Measurements from ENCODE around the gene EVX2.

The EVX2 gene

DNA sequence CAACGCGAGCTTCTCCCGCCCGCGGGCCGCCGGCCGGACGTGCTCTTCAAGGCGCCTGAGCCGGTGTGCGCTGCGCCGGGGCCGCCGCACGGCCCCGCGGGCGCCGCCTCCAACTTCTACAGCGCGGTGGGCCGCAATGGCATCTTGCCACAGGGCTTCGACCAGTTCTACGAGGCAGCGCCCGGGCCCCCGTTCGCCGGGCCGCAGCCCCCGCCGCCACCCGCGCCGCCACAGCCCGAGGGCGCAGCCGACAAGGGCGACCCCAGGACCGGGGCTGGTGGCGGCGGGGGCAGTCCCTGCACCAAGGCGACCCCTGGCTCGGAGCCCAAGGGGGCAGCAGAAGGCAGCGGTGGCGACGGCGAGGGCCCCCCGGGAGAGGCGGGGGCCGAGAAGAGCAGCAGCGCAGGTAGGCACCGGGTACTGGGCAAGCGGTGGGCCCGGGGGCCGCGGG is 24.0 kb upstream of the EVX2 start:
- no peak for DNase-seq (ENCODE audit: low spot score)

DNA sequence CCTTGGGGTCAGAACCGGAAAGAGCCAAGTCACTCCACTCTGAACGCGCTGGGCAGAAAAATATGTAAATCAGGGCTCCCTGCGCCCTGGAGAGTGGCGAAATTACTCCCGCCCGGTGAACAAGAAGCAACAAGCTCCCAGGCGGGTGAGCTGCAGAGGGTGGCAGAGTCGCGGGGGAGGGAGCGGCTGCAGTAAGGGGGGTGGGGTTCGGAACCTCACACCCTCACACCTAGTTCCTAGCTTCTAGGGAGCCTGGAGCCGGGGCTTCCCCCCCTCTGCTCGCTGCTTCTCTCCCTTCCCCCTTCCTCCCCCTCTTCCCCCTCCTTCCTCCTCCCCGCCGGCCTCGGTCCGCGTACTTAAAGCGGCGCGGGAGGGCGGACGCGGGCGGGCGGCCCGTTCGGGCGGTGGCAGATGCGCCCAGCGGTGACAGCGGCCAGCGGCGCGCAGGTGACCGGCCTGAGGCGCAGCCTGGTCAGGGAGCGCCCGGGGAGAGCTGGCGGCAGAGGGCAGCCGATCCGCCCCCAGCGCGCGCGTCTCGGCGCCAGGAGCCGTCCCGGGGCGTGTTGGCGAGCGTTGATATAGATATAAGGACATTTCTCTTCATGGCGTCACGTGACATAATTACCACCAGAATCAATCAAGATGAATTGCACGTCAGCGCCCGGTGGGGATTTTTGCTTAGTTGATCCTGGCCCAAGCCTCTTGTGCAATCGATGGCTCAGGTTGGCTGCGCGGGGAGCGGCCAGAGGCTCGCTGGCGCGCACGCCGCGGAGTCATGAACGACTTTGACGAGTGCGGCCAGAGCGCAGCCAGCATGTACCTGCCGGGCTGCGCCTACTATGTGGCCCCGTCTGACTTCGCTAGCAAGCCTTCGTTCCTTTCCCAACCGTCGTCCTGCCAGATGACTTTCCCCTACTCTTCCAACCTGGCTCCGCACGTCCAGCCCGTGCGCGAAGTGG is 23.1 kb upstream of the EVX2 start, which contains the start of gene HOXD11:
HOXD11 (plus strand) TSS at position 700 of the 959 bp plus-strand sequence; CDS start at position 776, 76 bp downstream.
- no peak for DNase-seq (ENCODE audit: low spot score)

GRCh38 chr2:176105730-176106580 is 22.2 kb upstream of the EVX2 start:
- DNase-seq (ENCODE audit: low spot score): no peak

DNA sequence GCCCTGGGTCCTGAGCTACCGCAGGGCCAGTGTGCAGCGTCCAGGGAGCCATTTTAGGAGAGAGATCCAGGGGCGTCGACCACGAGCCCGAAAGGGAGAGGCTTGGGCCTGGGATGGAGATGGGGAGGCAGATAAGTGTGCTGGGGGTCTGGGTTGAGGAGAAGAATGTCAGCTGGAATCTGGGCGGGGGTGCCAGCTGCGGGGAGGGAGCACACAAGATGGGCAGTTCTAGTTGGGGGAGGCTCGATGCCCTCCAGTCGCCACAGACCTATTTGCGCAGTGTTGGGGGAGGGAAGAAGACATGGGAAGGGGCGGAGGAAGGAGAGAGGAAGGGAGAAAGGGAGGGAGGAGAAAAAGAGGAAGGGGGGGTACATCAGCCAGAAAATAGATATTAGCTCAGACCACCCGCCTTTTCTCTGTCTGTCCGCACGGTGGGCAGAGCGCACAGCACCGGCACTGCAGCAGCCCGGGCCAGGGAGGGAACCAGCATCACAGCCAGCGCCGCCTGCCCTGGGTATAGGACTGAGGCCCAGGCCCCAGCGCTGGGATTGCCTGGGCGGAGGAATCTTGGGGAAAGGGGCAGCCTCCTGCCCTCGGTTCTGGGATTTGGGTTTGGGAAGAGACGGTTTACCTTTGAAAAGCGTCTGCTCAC is 21.4 kb upstream of the EVX2 start:
- DNase-seq (ENCODE audit: low spot score): no peak

- DNase-seq (ENCODE audit: low spot score): peak; percentile 54
Observed at GRCh38 chr2:176104316-176105077, 20.7 kb upstream of the EVX2 start.

GRCh38 chr2:176103742-176104315 is 20.1 kb upstream of the EVX2 start:
- no peak for DNase-seq (ENCODE audit: low spot score)

DNA sequence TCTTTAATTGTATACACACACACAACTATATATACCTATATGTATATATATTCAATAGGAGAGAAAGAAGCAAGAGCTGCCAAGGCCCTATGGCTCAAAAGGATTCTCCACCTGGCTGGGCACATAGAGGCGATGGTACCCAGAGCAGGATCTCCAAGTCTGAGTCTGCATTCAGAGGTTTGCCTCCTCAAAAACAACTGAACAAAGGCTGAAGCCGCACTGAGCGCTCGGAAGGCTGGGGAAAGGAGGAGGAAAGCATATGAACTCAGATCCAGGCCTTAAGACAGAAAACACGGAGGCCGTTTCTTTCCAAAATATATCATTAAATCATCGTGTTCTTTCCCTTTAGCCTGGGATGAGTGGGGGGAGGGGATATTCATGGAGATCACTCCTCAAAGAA is 19.4 kb upstream of the EVX2 start:
- no peak for DNase-seq (ENCODE audit: low spot score)

GRCh38 chr2:176102309-176102866 is 18.6 kb upstream of the EVX2 start:
- no peak for DNase-seq (ENCODE audit: low spot score)

DNA sequence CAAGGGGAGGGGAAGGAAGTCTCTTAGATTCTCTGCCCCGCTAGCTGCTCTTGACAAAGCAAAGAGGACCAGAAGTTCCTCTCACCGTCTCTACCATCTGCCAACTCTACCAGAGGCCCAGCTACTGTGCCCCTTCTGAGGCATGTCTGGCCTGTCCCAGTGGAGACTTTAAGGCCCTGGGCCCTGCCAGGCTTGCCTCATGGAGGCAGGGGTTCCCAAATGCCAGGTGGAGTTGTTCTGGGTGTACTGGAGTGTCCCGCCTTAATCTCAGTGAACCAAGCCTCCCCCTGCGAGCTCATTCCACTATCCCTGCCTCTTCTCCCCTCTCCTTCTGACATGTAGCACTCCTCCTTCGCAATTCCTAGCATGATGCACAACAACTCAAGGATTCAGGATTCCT is 18.1 kb upstream of the EVX2 start:
- no peak for DNase-seq (ENCODE audit: low spot score)

DNA sequence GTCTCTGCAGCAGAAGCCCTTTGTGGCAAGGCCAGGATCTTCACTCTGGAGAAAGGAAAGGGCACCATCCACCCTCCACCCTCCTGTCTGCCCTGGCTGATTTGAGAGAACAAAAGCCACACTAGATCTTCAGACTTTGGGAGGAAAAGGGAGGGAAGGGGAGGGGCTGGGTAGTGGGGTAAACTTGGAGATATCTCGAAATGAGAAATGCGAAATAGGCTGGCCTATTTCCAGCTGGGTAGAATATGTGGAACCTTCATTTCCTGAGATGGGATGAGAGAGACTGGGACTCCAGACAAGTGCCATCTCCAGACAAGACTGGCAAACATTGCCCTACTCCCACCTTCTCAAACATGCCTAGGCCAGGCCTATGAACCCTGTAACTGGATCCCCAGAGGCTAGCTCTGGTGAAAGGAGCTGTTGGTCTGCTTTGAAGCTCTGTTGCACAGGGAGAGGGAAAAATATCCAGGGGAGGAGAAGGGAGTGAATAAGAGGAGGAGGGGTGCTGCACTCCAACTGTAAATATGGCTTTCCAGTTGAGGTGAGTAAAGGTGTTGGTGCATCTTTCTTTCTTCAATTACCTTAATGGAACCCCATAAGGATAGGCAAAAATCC is 17.6 kb upstream of the EVX2 start:
- DNase-seq (ENCODE audit: low spot score): no peak

GRCh38 chr2:176100547-176101140 is 16.9 kb upstream of the EVX2 start:
- DNase-seq (ENCODE audit: low spot score): no peak

DNA sequence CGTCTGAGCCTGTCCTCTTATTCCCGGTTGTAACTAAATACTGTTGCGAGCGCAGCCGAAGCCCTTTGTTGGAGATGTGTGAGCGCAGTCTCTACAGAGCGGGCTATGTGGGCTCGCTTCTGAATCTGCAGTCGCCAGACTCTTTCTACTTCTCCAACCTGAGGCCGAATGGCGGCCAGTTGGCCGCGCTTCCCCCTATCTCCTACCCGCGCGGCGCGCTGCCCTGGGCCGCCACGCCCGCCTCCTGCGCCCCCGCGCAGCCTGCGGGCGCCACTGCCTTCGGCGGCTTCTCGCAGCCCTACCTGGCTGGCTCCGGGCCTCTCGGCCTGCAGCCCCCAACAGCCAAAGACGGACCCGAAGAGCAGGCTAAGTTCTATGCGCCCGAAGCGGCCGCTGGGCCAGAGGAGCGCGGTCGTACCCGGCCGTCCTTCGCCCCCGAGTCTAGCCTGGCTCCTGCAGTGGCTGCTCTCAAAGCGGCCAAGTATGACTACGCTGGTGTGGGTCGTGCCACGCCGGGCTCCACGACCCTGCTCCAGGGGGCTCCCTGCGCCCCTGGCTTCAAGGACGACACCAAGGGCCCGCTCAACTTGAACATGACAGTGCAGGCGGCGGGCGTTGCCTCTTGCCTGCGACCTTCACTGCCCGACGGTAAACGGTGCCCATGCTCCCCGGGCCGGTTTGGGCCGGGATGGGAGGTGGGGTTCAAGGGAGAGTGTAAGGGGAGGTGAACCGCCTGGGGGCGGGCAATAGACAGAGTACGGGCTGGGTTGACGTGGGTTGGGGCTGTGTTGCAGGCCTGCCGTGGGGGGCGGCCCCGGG is 16.2 kb upstream of the EVX2 start, which contains the start of gene HOXD12:
HOXD12 (plus strand) TSS at position 68 of the 819 bp plus-strand sequence; CDS start at position 75, 7 bp downstream.
- DNase-seq (ENCODE audit: low spot score): no peak

- no peak for DNase-seq (ENCODE audit: low spot score)
Observed at GRCh38 chr2:176099159-176099727, 15.5 kb upstream of the EVX2 start.

- DNase-seq (ENCODE audit: low spot score): no peak
Observed at GRCh38 chr2:176098366-176099158, 14.8 kb upstream of the EVX2 start.

GRCh38 chr2:176097820-176098365 is 14.1 kb upstream of the EVX2 start:
- DNase-seq (ENCODE audit: low spot score): no peak

DNA sequence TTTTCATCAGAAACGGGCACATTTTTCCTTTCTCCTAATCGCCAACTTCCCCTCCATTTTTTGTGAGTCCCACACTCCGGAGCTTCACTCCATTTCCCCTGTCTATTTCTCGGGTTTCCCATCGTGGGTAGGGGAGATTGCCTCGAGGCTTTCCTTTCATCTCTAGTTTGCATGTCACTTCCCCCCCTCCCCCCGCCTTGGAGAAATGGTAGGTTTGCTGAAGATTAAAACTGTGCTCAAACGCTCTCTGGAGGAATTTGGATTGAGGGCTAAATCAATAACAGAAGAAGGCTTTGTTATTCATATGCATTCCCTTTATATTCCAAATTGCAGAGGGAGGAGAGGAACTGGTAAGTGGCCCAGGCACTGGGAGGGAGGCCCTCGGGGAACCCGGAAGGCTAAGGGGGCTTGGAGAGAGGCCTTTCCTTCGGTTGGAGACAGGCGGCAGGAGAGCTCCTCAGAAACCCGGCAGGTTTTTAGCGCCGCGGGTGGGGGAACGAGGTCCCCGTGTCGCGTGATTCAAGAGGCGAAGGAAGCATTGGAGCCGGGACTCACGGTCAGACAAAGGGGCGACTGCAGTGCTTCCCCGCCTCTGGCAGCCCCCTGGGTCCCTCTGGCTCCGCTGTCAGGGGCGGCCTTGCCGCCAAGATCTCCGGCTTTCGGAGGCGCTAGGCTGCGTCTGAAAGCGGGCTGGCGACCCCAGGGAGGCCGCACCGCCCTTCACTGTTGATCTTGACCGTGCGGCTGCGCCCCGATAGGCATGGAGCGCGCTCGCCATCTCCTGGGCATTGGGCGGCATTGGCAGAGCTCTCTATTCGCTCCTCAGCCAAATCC is 13.4 kb upstream of the EVX2 start:
- DNase-seq (ENCODE audit: low spot score): peak; percentile 90
